Neural cell (in vitro differentiated cells): ENCODE results near the gene EPHA6. TPM values are rescaled to one million over a fixed set of nuclear protein-coding genes. Genes with fewer than 3 reads are reported as not detected.

Source experiments
- H2AFZ ChIP-seq: fragments of 200-600, 300-800 bp; sonication (generic), shearing (Covaris generic); 2 replicates; pipeline ENCODE4 v1.6.0; 2014; ENCODE audit warnings: low read depth, mild to moderate bottlenecking, antibody characterized with exemption, low read length, moderate library complexity
- H3F3A ChIP-seq: fragments of 200-600 bp; shearing (Covaris generic); 2 replicates; pipeline ENCODE4 v1.6.1; 2016; ENCODE audit warnings: mild to moderate bottlenecking, moderate library complexity, mixed read lengths, antibody characterized with exemption, low read length; ENCODE audit not compliant: insufficient read depth, poor library complexity, severe bottlenecking
- H3K27ac ChIP-seq: fragments of 200-600, 300-800 bp; sonication (generic), shearing (Covaris generic); 2 replicates; pipeline ENCODE4 v1.5.1; 2014; ENCODE audit warnings: mild to moderate bottlenecking, low read length, moderate library complexity
- H3K27me3 ChIP-seq: fragments of 300-800, 200-600 bp; sonication (generic), shearing (Covaris generic); 2 replicates; pipeline ENCODE4 v1.6.0; 2014; ENCODE audit warnings: mild to moderate bottlenecking, low read depth, low read length, moderate library complexity; ENCODE audit not compliant: insufficient read depth
- H3K36me3 ChIP-seq: fragments of 300-800, 200-600 bp; sonication (generic), shearing (Covaris generic); 2 replicates; pipeline ENCODE4 v1.5.1; 2014; ENCODE audit warnings: mild to moderate bottlenecking, antibody characterized with exemption, low read length, moderate library complexity; ENCODE audit not compliant: insufficient read depth
- H3K4me2 ChIP-seq: fragments of 300-800, 200-600 bp; sonication (generic), shearing (Covaris generic); 2 replicates; pipeline ENCODE4 v1.6.0; 2014; ENCODE audit warnings: mild to moderate bottlenecking, low read length
- H3K4me3 ChIP-seq: fragments of 300-800, 200-600 bp; sonication (generic), shearing (Covaris generic); 2 replicates; pipeline ENCODE4 v1.5.1; 2014; ENCODE audit warnings: mild to moderate bottlenecking, low read length, moderate library complexity
- H3K79me2 ChIP-seq: fragments of 200-600 bp; shearing (Covaris generic); replicated peaks from 2 replicates; pipeline ENCODE4 v1.6.0; 2014; ENCODE audit warnings: mild to moderate bottlenecking, low read length, moderate library complexity; ENCODE audit not compliant: insufficient read depth
- H3K9ac ChIP-seq: fragments of 300-800, 200-600 bp; sonication (generic), shearing (Covaris generic); 2 replicates; pipeline ENCODE4 v1.6.1; 2016; ENCODE audit warnings: mild to moderate bottlenecking, low read length, mixed read lengths
- H3K9me2 ChIP-seq: fragments of 200-600 bp; shearing (Covaris generic); 2 replicates; pipeline ENCODE4 v1.6.1; 2016; ENCODE audit warnings: mild to moderate bottlenecking, low read length, mixed read lengths; ENCODE audit not compliant: insufficient read depth
- H3K9me3 ChIP-seq: fragments of 200-600, 300-800 bp; sonication (generic), shearing (Covaris generic); 2 replicates; pipeline ENCODE4 v1.6.1; 2016; ENCODE audit warnings: mild to moderate bottlenecking, mixed run types, low read length, moderate library complexity, mixed read lengths
- H4K20me1 ChIP-seq: fragments of 200-600 bp; shearing (Covaris generic); 2 replicates; pipeline ENCODE4 v1.6.1; 2016; ENCODE audit warnings: mild to moderate bottlenecking, mixed run types; ENCODE audit not compliant: insufficient read depth
- CTCF ChIP-seq: fragments of 450-650 bp; IDR thresholded peaks from 2 replicates; pipeline ENCODE4 v1.5.1; 2014; ENCODE audit warnings: antibody characterized with exemption, mild to moderate bottlenecking, moderate library complexity; ENCODE audit not compliant: poor library complexity, severe bottlenecking
- EZH2 ChIP-seq: fragments of 200-600, 300-800 bp; shearing (Covaris generic), sonication (generic); IDR thresholded peaks from 2 replicates; pipeline ENCODE4 v1.6.1; 2014; ENCODE audit warnings: antibody characterized with exemption, low read length, borderline replicate concordance, mild to moderate bottlenecking; ENCODE audit not compliant: insufficient read depth, poor library complexity, severe bottlenecking
- MXI1 ChIP-seq: fragments of 450-650 bp; conservative IDR thresholded peaks from 2 replicates; pipeline ENCODE4 v1.6.1; 2014; ENCODE audit warnings: antibody characterized with exemption, mild to moderate bottlenecking; ENCODE audit not compliant: poor library complexity, severe bottlenecking
- RAD21 ChIP-seq: fragments of 450-650 bp; conservative IDR thresholded peaks from 2 replicates; pipeline ENCODE4 v1.6.1; 2014; ENCODE audit warnings: antibody characterized with exemption, mild to moderate bottlenecking, moderate library complexity
- REST ChIP-seq: IDR thresholded peaks from 2 replicates; pipeline ENCODE4 v1.6.1; 2012; ENCODE audit warnings: borderline replicate concordance
- SMC3 ChIP-seq: fragments of 450-650 bp; conservative IDR thresholded peaks from 2 replicates; pipeline ENCODE4 v1.6.1; 2014; ENCODE audit warnings: antibody characterized with exemption, mild to moderate bottlenecking, moderate library complexity; ENCODE audit not compliant: poor library complexity
- TAF1 ChIP-seq: IDR thresholded peaks from 2 replicates; pipeline ENCODE4 v1.6.1; 2012; ENCODE audit warnings: low read depth
- polyA plus RNA-seq: library from polyadenylated mRNA; depleted of rRNA; stranded (reverse); fragments of >200 nt; gene quantifications from 2 replicates; pipeline ENCODE4 v1.2.3, GENCODE V29; 2014

The EPHA6 gene
- polyA plus RNA-seq, 1 donor from 2014 or later = 0.56 TPM

GRCh38 chr3:97719156-97719821 lies 904.9 kb downstream of the EPHA6 start:
- H3K9ac ChIP-seq = no peak overlapping the region
- H3F3A ChIP-seq = no peaks in the 10 kb centered on the region
- no peaks in the 10 kb centered on the region for H3K27me3 ChIP-seq
- no peaks in the 10 kb centered on the region for H4K20me1 ChIP-seq
- no peak overlapping the region for H3K4me2 ChIP-seq
- TF ChIP-seq SMC3 = peak; percentile 86
- TF ChIP-seq MXI1 = no peak
- TF ChIP-seq RAD21 = peak; percentile 87
- peak; percentile 88 for TF ChIP-seq CTCF
- no peak for TF ChIP-seq TAF1
- no peak for TF ChIP-seq EZH2
- H2AFZ ChIP-seq = no peak overlapping the region
- no peak overlapping the region for H3K27ac ChIP-seq
- H3K36me3 ChIP-seq = no peaks in the 10 kb centered on the region
- H3K9me2 ChIP-seq = no peaks in the 10 kb centered on the region
- H3K4me3 ChIP-seq = no peak overlapping the region
- H3K9me3 ChIP-seq = no peaks in the 10 kb centered on the region
- no peaks in the 10 kb centered on the region for H3K79me2 ChIP-seq

GRCh38 chr3:97720417-97720816 lies 906.0 kb downstream of the EPHA6 start:
- Histone ChIP-seq H3K9ac (no peak overlapping the region), H3K4me2 (no peak overlapping the region), H2AFZ (no peak overlapping the region), H3K36me3 (no peaks in the 10 kb centered on the region), H3K9me3 (no peaks in the 10 kb centered on the region), H3F3A (no peaks in the 10 kb centered on the region), H3K27me3 (no peaks in the 10 kb centered on the region), H3K27ac (no peak overlapping the region), H3K4me3 (no peak overlapping the region), H4K20me1 (no peaks in the 10 kb centered on the region), H3K9me2 (no peaks in the 10 kb centered on the region), H3K79me2 (no peaks in the 10 kb centered on the region)
- TF ChIP-seq REST (no peak), CTCF (no peak), EZH2 (no peak)
